Stimulated activated CD8-positive, alpha-beta memory T cell treated with anti-CD3 and anti-CD28 coated beads, Interleukin-12 subunit alpha, Interleukin-12 subunit beta, amount 100 ng/mL, for 24 hours (primary cell): ENCODE results near the gene RHBDL3.
"Not testable (repeated sequence)": the region's sequence is repeated elsewhere in the genome, so short reads cannot be mapped to it uniquely, and the experiment has no call there.

Experiments used
- DNase-seq: peaks from one replicate; pipeline ENCODE4 v3.0.0-alpha.2; 2020; ENCODE audit errors: extremely low read depth

Gene RHBDL3

DNA sequence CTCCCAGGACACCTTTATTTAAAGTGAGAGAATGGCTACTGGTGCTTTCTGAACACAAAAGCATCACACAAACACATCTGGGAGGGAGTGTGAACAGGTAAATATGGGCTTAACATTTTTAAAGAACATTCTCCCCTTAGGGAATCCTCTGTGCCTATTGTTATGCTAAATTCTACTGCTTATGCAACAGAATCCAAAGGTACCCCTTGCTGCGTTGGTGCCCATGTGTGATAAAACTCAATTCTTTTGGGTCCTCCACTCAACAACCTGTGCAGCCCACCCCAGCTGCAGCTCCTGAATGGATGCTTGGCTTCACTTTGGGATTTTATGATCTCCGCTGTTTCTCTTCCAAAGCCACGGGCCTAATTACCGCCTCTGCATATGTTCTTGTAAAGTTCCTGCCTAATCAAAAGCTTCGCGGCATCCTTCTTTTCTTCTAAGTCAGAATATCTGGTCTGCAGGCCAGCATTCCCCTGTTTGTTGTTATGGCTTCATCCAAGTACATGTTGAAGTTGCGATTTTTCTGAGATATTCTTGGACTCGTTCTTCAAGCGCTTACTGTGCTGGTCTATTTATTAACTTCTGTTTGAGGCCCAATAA is 23.9 kb downstream of the RHBDL3 start:
- no peak for DNase-seq

DNA sequence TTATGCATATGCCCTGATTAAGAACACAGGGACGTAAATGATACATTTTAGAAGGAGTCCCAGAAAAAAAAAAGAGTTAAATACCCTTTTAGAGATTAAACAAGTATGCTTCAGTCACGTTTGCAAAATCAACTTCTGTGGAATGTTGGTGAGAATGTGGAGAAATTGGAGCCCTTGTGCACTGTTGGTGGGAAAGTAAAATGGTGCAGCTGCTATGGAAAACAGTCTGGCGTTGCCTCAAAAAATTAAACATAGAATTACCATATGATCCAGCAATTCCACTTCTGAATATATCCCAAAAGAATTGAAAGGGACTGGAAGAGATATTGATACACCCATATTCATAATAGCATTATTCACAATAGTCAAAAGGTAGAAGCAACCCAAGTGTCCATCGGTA is 26.5 kb downstream of the RHBDL3 start:
- DNase-seq, result no peak

DNA sequence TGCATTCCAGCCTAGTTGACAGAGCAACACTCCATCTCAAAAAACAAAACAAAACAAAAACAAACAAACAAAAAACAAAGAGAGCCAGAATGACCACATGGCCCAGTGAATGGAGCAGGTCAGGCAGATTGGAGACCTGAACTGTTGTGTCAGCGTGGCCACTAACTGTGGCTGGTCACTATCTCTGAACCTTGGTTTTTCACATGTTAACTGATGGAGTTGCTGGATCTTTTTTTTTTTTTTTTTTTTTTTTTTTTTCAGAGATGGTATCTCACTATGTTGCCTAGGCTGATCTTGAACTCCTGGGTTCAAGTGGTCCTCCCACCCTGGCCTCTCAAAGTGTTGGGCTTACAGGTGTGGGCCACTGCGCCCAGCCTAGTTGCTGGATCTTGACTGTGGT is 31.8 kb downstream of the RHBDL3 start:
- DNase-seq, result no peak

DNA sequence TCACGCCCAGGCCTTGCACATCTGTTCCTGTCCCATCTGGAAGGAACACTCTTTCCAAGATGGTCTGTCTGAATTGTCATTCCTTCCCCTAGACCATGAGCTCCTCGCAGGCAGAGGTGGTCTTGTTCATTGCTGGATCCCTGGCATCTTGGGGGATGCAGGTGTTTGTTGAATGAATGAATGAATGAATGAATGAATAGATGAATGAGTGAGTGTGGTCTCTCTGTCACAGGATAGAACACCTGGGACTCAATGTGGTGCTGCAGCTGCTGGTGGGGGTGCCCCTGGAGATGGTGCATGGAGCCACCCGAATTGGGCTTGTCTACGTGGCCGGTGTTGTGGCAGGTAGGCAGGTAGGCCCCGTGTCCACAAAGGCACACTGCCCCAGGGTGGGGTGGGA is 32.2 kb downstream of the RHBDL3 start:
- no peak for DNase-seq

DNA sequence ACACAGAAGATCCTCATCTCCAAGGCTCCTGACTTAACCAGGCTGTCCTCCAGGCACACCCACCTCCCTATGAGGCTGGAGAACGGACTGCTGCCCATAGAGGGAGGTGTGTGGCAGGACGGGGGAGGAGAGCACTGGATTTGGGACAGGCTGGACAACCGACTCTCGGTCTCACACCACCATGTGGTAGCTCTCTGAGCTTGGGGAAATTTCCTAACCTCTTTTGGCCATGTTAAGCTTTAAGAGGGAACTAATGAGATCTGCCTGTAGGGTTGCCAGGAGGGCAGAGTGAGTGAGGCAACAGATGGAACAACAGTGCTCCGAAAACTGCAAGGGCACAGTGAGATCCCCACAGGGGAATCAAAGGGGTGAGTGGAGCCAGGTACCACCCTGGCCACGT is 32.7 kb downstream of the RHBDL3 start:
- no peak for DNase-seq

DNA sequence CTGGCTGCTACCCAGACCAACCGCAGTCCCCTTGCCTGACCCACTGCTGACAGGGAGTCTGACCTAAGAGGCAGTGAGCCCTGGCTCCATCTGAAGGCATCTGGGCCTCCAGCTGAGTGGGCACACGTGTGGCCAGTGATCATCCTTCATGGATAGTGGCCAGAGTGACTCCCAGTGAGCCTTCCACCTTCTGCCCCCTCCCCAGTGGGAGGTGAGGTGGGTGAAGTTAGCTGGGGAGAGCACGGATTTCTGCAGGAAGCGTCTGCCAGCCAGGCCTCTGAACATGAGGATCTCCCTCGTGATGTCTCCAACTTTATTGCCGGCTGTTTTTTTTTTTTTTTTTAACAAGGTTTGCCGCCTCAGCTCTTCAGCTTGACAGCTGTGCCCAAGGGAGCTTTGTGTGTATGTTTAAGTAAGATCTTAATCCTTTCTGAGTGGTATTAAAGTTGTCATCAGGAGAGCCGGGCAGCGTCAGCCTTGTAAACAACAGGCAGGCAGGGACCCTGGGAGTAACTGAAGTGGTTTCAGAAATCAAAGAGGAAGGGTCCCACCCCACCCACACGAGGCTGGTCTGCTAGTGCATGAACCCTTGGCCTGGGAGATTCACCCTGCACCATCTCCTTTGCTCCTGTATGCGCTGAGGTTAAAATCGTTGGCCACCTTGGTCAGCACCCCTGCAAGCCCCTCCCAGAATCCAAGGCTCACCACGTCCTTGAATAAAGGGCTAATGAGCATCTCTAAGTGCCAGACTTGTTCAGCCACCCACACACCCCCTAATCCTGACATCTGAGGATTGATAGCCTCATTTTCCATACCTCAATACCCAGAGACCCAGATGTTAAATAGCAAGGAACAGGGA is 33.3 kb downstream of the RHBDL3 start:
- DNase-seq, result no peak

DNA sequence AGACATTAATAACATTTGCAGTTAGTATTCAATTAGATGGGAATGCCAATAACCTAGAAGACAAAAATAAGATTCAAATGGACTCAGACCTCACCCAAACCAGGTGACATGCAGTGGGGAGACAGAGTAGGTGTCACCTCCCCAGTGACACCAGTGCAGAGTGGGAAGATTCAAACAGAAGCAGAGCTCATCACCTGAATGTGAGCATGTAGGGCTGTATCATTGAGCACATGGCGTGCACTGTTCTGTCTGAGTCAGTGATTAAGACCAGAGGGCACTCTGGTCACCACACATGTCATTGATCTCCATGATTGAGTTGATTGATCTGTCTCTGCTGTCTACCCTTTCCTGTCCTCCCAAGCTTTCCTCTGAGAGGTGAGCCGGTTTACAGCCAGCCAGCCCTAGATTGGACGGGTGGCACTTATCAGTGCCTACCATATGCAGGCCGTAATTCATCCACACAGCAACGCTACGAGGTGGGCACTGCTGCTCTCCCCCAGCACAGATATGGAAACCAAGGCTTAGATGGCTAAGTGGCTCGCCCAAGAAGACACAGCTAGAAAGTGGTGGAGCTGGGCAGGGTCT is 34.0 kb downstream of the RHBDL3 start:
- no peak for DNase-seq

DNA sequence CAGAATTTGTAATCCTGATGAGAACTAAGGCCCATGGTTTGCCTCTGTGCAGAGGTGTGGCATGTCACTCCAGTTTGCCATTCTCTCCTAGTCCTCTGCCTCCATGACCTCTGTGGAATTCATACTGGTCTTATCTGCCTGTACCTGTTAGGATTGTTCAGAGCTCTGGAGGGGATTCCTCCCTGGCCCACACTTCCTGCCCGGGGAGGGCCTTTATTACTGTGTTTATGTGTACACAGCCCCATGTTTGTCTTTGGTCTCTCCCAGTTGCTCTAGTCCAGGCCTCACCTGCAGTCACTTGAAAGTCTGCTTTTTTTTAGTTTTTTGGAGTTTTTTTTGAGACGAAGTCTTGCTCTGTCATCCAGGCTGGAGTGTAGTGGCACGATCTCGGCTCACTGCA is 36.4 kb downstream of the RHBDL3 start:
- no peak for DNase-seq

DNA sequence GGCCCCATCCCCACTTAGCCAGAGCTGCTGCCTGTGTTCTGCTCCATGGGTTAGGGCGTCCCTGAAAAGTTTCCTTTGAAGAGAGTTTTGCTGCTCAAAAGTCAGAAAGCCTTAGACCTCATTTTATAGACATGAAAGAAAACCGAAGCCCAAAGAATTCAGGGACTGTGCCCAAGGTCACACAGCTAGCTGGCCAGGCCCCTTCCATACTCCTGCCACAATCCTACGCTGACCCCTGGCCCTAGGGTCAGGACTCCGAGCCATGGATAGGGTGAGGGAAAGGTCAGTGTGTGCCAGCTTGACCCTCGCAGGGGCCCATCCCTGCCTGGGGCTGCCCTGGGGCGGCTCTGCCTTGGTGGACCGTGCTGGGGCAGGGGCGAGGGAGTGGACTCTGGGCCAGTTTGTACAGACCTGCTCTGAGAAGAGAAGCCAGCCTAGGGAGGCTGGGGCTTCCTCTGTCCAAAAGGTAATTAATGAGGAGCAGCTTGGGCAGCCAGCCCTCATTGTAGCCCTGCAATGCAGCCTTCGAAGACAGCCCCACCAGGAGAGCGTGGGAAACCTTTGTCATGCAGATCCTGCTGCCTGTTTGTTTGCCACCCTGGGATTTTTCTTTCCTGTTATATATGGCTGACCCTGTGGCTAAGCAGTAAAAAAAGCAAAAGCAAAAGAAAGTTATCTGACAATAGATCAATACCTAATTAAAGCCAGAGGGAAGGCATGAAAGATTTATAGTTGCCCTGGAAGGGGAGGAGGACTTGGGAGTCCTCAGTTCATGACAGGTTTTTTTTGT is 37.4 kb downstream of the RHBDL3 start:
- DNase-seq, result no peak

DNA sequence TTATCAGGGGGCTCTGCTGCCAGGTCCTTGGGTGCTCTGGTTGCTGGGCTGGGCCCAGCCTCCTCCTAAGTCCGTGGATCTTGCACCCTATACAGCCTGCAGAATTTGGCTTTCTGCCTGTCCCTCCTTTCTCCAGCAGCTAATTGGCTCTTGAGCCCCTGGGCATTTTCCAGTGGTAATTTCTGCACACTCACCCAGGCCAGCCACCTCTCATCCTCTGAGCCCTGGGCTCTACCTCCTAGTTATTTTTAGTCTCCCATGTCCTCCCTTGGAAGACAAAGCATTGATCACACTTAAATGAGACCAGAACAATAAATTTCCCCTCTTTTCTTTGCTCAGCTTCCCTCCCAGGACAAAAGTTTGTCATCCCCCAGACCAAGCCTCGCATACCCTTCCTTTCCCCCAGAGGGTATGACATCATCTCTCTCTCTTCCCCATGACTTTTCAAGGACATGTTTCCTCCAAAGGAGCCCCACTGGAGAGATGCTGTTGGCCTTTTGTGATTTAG is 38.2 kb downstream of the RHBDL3 start:
- DNase-seq, result no peak

DNA sequence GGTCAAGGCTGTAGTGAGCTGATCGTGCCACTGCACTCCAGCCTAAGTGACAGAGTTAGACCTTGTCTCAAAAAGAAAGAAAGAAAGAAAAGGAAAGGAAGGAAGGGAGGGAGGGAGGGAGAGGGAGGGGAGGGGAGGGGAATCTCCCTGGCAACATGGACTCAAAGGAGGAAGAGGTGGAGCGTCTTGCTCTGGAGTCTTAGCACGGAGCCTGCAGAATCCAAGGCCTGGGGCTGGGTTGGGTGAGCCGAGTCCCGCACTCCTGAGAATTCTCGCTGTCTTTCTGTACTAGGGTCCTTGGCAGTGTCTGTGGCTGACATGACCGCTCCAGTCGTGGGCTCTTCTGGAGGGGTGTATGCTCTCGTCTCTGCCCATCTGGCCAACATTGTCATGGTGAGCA is 39.4 kb downstream of the RHBDL3 start:
- DNase-seq, result no peak

DNA sequence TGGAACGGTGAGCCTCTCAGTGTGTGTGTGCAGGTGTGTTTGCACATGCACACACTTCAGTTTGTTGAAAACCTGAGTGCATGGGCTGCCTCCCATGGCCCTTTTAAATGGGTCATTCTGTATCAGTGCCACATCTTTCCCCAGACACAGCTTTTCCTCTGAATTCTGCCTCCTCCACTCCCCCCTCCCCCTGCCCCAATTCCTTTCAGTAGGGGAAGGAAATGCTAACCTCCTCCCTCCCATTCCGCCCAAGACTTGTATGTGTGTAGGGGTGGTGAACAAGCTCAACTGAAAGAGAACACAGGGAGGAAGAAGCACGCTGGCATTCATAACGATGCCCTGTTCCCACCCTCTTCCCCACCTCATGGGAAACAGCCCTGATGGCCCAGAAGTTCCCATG is 42.0 kb downstream of the RHBDL3 start:
- no peak for DNase-seq

DNA sequence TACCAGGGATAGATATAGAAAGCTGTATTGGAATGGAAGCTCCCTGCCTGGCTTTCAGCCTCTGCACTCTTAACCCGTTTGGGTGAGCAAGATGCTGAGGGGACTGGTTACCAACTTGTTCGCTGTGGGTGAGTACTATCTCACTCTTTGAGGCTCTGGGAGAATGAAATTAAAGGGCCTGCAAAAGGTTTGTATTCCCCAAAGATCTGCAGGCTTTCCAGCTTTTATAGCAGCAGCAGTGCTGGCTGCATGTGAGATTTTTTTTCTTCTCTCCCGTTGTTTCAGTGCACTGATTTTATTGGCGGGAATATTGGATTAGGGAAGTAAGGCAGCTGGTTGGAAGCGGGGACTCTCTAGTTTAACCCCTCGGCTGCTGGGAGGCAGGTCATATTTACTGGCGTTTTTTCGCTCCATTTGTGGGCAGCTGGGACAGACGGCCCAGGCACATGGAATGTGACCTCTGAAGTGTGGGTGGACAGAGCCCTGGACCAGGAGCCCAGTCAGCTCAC is 45.5 kb downstream of the RHBDL3 start:
- no peak for DNase-seq

DNA sequence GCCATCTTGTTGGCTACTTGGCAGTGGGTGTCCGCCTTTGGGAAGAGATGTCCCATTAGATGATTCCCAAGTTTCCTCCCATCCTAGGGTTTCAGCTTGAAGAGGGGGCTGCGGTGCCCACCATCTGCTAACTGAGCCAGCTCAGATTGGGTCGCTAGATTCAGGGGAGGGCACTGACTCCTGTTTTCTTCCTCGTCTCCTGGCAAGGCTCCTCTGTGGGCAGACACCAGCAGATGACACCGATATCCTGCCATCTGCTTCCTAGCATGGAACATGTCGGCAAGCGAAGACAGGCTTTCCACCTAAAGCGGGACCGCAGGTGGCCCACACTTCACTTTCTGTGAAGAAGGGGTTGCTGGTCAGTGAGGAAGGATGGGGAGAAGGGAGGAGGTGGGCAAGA is 49.0 kb downstream of the RHBDL3 start:
- no peak for DNase-seq

DNA sequence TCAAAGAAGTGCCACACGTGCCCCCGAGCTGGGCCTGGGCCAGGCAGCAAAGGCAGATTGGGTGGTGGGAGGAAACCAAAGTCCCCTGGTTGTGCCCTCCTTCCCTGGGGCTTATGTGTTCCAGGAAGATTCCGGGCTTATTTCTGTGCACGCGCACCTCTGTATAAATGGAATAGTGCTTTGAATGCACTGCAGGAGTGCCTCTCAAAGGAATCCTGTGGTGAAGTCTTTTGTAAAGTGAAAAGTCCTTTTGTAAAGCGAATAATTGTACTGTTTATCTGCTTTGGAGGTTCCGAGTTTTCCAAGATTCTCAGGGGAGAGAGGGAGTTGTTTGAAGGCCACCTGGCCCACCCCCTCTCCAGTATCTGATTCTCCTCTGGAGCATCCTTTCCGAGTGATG is 49.5 kb downstream of the RHBDL3 start:
- DNase-seq, result no peak

DNA sequence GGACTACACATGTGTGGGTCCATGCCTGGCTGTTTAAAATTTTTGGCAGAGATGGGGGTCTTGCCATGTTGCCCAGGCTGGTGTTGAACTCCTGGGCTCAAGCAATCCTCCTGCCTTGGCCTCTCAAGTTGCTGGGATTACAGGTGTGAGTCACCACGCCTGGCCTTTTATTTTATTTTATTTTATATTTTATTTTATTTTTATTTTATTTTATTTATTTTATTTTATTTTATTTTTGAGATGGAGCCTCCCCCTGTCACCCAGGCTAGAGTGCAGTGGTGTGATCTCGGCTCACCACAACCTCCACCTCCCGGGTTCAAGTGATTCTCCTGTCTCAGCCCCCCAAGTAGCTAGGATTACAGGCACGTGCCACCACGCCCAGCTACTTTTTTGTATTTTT is 51.0 kb downstream of the RHBDL3 start:
- DNase-seq, result not testable (repeated sequence)

DNA sequence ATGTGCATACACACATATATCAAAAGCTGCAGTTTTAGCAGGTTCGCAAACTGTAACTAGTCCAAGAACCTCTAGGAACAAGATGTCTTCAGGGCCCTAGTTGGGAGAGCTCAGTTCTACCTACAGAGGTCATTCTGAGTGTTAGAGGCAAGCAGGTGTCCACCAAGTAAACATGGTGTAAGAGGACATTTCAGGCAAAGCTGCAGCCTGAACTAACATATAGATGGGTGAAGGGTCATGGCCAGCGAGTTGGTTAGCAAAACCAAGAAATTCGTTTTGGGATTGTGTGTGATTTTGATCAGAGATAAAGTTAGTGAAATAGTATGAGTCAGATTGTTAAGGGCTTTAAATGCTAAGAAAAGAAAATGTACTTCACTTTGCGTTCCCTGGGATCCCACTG is 51.7 kb downstream of the RHBDL3 start:
- DNase-seq, result no peak

DNA sequence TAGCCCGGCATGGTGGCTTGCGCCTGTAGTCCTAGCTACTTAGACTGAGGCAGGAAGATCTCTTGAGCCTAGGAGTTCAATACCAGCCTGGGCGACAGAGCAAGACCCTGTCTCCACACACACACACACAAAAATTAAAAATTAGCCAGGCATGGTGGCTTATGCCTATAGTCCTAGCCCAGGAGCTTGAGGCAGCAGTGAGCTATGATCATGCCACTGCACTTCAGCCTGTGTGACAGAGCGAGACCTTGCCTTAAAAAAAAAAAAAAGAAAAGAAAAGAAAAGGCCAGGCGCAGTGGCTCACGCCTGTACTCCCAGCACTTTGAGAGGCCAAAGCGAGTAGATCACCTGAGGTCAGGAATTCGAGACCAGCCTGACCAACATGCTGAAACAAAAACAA is 52.4 kb downstream of the RHBDL3 start:
- no peak for DNase-seq

DNA sequence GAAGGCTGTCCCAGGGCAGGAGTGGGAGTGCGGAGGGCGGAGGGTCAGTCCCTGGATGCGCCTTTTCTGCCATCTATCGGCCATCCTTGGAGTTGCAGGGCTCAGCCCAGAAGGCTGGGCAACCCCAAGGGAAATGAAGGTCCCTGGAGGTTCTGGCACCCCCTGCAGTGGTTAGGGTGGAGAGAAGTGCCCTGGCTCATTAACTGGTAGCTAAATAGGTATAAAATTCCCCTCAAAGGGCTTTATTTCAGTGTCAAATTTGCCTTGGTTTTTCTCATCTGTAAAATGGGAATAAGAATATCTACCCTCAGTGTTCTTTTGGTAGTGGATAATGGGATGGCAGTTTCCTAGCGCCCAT is 53.9 kb downstream of the RHBDL3 start:
- peak; percentile 36 for DNase-seq

DNA sequence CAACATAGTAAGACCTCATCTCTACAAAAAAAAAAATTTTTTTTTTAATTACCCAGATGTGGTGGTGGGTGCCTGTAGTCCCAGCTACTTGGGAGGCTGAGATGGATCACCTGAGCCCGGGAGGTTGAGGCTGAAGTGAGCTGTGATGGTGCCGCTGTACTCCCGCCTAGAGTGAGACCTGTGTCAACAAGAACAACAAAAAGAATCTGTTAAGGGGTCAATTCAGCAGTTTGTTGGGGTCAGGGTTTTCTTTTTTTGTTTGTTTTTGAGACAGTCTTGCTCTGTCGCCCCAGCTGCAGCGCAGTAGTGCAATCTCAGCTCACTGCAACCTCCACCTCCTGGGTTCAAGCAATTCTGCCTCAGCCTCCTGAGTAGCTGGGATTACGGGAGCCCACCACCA is 54.4 kb downstream of the RHBDL3 start:
- DNase-seq, result not testable (repeated sequence)

DNA sequence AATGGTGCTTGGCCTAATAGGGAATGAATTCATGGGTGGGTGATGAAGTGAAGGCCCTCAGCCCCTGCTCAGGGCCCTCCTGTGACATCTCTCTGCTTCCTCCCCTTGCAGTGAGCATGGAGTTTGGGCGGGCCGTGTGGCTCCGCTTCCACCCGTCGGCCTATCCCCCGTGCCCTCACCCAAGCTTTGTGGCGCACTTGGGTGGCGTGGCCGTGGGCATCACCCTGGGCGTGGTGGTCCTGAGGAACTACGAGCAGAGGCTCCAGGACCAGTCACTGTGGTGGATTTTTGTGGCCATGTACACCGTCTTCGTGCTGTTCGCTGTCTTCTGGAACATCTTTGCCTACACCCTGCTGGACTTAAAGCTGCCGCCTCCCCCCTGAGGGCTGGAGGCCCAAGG is 55.2 kb downstream of the RHBDL3 start:
- no peak for DNase-seq

DNA sequence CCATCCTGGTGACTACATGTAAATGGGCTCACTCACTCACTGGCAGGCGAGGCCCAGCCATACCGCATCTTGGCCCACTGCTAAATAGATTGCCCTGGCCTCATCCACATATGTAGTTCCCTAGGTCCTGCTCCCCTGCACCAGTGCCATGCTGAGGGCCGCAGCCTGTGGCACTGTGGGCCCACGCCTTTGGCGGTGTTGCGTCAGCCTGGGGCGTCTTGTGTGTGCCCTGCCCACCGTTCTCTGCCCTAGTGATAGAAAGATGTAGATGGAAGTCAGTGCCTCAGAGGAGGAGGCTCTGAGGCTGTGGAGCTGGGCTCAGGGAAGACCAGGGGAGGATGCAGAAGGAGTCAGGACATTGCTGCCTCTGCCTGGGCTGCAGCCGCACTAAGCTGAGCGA is 57.4 kb downstream of the RHBDL3 start:
- no peak for DNase-seq
